ENCODE results near the gene ARHGAP15.
"Not testable (repeated sequence)": the region's sequence is repeated elsewhere in the genome, so short reads cannot be mapped to it uniquely, and the experiment has no call there.

ARHGAP15 gene

DNA sequence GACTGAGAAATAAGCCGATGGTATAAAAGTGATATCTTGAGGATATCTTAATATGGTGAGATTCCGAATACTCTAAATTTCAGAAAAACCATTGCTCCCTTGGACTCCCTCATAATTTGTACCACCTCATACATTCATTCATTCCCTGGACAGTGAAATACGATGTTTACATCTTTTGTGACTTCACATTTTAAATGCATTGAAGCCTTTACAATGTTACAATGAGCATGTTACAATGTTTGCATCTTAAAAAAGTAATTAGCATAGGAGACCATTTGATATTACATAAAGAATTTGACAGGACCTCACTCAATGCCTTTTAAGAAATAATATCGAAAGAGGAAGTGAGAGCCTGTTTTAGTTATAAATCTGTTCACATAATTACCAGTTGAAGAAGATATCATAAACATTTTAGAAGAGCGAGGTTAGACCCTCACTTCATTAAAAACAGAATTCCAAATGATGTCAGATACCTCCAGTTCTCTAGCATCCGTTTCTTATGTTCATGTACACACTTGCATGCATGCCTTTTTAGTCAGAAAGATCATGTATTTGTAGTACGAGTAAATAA, 372.0 kb downstream of the ARHGAP15 start:
- DNase-seq = no peak

DNA sequence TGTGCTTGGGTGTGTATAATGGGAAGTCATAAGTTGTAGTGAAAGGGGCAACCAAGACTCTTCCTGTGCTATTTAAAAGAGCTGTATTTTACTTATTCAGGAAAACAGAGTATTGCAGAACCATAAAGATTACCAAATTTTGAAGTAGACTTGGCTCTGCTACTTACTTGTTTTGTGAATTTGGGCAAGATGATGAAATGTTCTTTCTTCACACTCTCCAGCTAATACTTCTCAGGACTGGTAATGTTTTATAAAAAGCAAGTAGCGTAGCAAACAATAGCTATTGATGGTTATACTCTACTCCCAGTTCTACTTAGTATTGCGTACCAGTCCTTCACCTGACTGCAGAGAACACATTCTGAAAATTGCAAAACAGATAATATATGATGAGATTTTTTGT, 374.1 kb downstream of the ARHGAP15 start:
- DNase-seq = no peak

- DNase-seq = no peak
These were observed 375.2 kb downstream of the ARHGAP15 start for GRCh38 chr2:143504397-143504796.

GRCh38 chr2:143505542-143505941, 376.3 kb downstream of the ARHGAP15 start:
- DNase-seq = no peak

- no peak for DNase-seq
These were observed 383.9 kb downstream of the ARHGAP15 start for GRCh38 chr2:143513081-143513480.

- no peak for DNase-seq
These were observed 385.2 kb downstream of the ARHGAP15 start for GRCh38 chr2:143514413-143514812.

- DNase-seq = no peak
These were observed 386.1 kb downstream of the ARHGAP15 start for GRCh38 chr2:143515318-143515717.

DNA sequence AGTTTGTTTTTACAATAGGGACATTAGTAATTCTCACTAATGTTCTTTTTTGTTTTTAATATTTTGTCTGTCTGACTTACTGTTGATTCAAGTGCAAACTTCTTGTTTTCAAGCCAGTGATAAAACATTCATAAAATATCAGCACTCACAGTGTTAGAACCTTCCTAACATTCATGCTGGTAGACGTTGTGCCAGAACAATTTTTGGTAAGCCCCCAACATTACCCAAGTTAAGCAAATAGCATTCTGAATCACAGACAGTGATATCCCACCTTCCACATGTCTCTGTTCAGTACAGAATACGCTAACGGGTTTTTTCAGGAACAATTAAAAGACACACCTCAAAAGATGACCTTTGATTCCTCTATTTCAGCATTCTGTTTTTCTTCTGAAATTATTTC, 390.3 kb downstream of the ARHGAP15 start:
- DNase-seq = no peak

DNA sequence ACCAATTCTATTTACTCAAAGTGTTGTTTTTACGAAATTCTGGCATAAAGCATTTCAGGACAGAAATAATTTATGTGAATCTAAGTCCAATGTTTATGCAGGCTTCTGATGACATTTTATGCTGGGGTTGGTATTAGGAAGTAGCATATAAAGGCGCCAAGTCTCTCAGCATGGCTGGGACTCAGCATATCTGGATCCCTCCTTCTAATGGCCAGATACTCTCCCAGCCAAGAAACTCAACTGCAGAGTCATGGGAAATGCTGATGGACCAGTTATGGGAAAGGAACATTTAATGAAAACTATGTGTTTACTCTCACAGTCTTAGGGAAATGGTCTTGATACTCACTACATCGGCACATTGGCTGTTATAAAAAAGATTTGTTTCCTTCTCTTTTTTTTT, 392.2 kb downstream of the ARHGAP15 start:
- no peak for DNase-seq

GRCh38 chr2:143522699-143523098, 393.5 kb downstream of the ARHGAP15 start:
- no peak for DNase-seq

GRCh38 chr2:143524119-143524553, 394.9 kb downstream of the ARHGAP15 start:
- DNase-seq = no peak

DNA sequence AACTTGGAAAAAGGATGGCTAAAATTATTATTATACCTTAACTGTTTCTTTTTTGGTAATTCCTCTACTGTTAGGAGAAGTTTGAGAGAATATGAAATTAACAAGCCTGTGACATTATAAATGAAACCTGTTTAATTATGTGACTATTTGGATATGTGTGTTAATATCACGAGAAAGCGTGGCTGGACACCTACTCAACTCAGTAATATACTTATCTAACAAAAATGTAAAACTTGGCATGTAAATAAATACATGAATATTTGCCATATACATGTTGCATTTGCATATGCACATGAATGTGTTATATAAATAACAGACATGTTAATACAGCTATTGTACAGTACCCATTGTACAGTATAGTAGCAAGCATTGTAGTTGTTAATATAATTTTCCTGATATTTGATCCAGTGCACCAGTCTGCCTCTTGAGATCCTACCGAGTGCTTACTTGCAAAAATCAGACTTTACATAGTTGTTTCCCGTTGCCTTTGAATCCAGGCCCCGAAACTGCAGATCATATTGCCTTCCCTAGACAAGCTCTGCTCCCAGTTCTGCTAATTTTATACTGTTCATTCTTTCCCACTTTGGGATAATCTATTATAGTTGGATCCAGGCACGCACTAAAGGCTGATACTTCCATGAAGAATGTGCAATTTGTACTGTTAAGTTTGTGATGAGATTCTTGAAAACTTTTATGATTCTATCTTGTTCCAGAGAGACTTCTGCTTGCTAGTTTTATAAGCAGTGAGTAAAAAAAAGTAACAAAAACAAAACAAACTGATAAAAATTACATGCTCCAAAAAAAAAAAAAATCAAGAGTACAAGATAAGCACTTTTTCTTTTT, 395.6 kb downstream of the ARHGAP15 start:
- no peak for DNase-seq

- no peak for DNase-seq
These were observed 396.2 kb downstream of the ARHGAP15 start for GRCh38 chr2:143525402-143525860.

- DNase-seq = no peak
These were observed 397.3 kb downstream of the ARHGAP15 start for GRCh38 chr2:143526498-143526897.

DNA sequence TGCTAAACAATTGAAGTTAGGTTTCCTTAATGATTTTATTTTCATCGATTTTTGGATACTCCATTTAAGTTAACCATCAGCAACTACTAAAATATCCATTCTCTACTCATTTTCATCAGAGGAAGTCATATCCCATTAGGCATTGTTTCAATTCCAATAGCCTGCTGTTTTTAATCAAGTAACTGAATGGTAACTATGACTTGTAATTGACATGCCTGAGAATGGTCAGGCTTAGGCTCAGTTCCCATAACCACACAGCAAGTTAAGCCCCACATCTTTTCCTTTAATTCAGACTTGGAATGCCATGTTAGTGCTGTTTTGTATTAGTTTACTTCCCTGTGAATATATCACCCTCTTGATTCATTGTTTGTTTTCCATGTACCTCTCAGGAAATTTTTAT, 398.8 kb downstream of the ARHGAP15 start:
- no peak for DNase-seq

- no peak for DNase-seq
These were observed 400.0 kb downstream of the ARHGAP15 start for GRCh38 chr2:143529118-143529720.

DNA sequence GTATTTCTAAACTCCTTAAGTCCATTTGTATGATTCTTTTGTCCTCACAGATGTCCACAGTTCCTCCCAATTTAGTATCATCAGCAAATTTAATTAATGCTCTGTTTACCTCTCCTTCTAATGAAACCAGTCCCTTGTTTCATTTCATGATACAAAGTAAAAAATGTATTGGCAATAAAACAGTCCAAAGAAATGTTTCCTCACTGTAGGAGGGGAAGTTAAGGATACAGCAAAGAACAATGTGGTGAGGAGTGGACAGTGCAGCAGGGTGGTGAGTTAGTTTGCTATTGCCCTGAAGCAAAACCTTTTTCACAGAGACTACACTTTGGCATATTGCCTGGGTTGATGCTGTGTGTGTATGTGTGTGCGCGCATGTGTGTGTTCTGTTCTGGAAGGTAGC, 401.5 kb downstream of the ARHGAP15 start:
- DNase-seq = no peak

DNA sequence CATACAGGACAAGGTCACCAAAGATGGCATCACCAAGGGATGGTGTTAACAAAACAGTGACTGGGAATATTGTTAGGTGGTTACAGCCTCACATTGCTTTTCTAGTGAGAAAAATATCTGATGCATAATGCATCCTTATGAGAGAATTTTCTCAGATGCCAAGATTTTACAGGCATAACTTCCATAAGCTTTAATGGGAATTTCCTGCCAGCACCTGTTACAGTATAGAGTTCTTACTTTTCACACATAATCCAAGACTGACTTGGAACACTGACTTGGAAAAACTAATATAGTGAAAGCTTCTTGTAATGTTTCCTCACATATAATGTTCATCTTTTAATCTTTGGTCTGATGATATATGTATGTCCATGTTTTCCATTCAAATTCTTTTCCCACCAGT, 402.8 kb downstream of the ARHGAP15 start:
- no peak for DNase-seq

- no peak for DNase-seq
These were observed 404.6 kb downstream of the ARHGAP15 start for GRCh38 chr2:143533846-143534245.

GRCh38 chr2:143535802-143536201, 406.6 kb downstream of the ARHGAP15 start:
- no peak for DNase-seq

- DNase-seq = not testable (repeated sequence)
These were observed 412.7 kb downstream of the ARHGAP15 start for GRCh38 chr2:143541899-143542298.

GRCh38 chr2:143545059-143545948, 416.1 kb downstream of the ARHGAP15 start:
- DNase-seq = no peak

GRCh38 chr2:143545949-143546255, 416.7 kb downstream of the ARHGAP15 start:
- DNase-seq = no peak

Measured in stimulated activated CD4-positive, alpha-beta T cell treated with anti-CD3 and anti-CD28 coated beads, Interleukin-1b, Interleukin-23, amount 100 ng/mL, for 48 hours (primary cell).